Muscle of leg (tissue), 16 donors: ENCODE results near the gene KIAA1549. TPM values are rescaled to one million over a fixed set of nuclear protein-coding genes. Genes with fewer than 3 reads are reported as not detected.
A peak's percentile ranks its signal among the peaks of the same experiment; 100 is the strongest.
"Not testable (repeated sequence)": the region's sequence is repeated elsewhere in the genome, so short reads cannot be mapped to it uniquely, and the experiment has no call there.

Experiments used
- DNase-seq: peaks from one replicate; pipeline ENCODE4 v3.0.0; 2013
- H3K27ac ChIP-seq: one replicate; pipeline ENCODE4 v1.5.1; 2013; ENCODE audit warnings: mild to moderate bottlenecking, low read length, control low read depth
- H3K27me3 ChIP-seq: one replicate; pipeline ENCODE4 v1.6.1; 2013; ENCODE audit warnings: low read length; ENCODE audit not compliant: control insufficient read depth, insufficient read depth
- H3K36me3 ChIP-seq: one replicate; pipeline ENCODE4 v1.6.1; 2013; ENCODE audit warnings: low read length; ENCODE audit not compliant: control insufficient read depth, insufficient read depth
- H3K4me1 ChIP-seq: one replicate; pipeline ENCODE4 v1.6.1; 2013; ENCODE audit warnings: low read length; ENCODE audit not compliant: control insufficient read depth, insufficient read depth
- H3K4me3 ChIP-seq: one replicate; pipeline ENCODE4 v1.5.1; 2013; ENCODE audit warnings: low read length, control low read depth
- H3K9me3 ChIP-seq: replicated peaks from 2 replicates; pipeline ENCODE4 v1.6.1; 2013; ENCODE audit warnings: low read depth, low read length; ENCODE audit not compliant: control insufficient read depth
- WGBS: methylation state at CpG from one replicate; pipeline ENCODE4 v1.1.5; 2013; ENCODE audit warnings: missing lambda C conversion rate; ENCODE audit not compliant: insufficient coverage; 5-methylcytosine and 5-hydroxymethylcytosine counted together
- long read RNA-seq, 11 donors: transcript quantifications; one replicate each; lab custom pipeline, GENCODE V29; 2026
- polyA plus RNA-seq, 8 donors: library from polyadenylated mRNA; unstranded; fragments of 120-200 nt; gene quantifications; one replicate each; pipeline versions ENCODE4 v1.2.1 to v1.2.3, GENCODE V29; 2013; ENCODE audit warnings: inconsistent platforms in 1 of 8, low replicate concordance in 1 of 8; ENCODE audit not compliant: insufficient read length in 8 of 8, insufficient read depth in 1 of 8
- total RNA-seq: library from RNA; stranded (reverse); fragments of 120-200 nt; gene quantifications from one replicate; pipeline ENCODE4 v1.2.4, GENCODE V29; 2013

KIAA1549 gene
- 4.1 TPM for total RNA-seq
- 10 to 100 TPM in 5 of 8 donors, 1 to 10 TPM in 3; 7.2 to 12.0 (median 11.6) TPM for polyA plus RNA-seq
- long read RNA-seq, donor 1, result 0 reads
- long read RNA-seq, donor 2, result 0 reads
- long read RNA-seq, donor 3, result 0 reads
- long read RNA-seq, donor 4, partial matches to known transcripts, result 5 of 5 reads
- long read RNA-seq, donor 4, other reads (novel, unspliced or antisense), result 0 of 5 reads
- long read RNA-seq, donor 5, partial matches to known transcripts, result 5 of 5 reads
- long read RNA-seq, donor 5, other reads (novel, unspliced or antisense), result 0 of 5 reads
- long read RNA-seq, donor 6, result 0 reads
- long read RNA-seq, donor 7, result 0 reads
- long read RNA-seq, donor 8, result 0 reads
- long read RNA-seq, donor 9, partial matches to known transcripts, result 5 of 5 reads
- long read RNA-seq, donor 9, other reads (novel, unspliced or antisense), result 0 of 5 reads
- long read RNA-seq, donor 10, result 0 reads
- long read RNA-seq, donor 11, result 0 reads

DNA sequence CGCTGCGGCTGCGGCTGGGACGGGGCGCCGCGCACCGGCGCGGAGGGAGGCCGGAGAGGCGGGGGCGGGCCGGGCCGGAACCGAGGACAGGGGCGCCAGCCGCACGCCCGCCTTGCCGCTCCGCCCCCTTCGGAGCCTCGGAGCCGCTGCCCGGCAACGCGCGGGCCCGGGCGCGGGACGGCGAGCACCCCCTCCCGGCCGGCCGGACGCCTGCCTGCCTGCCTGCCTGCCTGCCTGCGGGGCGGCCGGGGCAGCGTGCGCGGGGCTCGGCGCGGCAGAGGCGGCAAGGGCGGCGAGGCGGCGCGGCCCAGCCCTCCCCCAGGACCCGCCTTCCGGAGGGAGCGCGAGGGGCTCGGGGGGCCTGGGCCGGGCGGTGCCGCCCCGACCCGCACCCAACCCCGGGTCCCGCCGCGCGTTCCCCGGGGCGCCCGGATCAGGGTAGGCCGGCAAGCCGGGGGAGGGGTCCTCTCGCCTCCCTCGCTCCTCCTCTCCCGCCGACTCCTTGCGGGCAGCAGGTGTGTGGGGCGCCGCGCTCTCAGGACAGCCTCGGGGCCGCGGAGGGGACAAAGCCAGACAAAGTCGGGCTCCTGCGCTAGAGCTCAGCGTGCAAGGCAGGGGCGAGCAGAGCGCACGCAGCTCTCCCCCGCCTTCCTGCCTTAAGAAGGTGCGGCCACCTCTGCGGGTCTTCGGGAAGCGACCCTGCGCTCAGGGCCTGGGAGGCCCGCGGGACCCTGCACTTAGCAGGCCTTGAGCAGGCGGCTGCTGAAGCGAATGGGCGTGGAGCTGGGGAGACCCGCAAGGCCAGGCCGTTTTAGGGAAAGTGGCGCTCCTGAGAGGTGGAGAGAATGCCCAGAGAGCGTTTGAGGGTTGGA lies at the start of gene KIAA1549:
KIAA1549 (minus strand) TSS at position 58 of the 872 bp plus-strand sequence. CDS start 120 bp downstream, outside the sequence.
- H3K27me3 ChIP-seq, result peaks cover 3% of the 10 kb centered on the region
- WGBS, result under 1% methylated on average over 104 of the region's 105 CpGs
- peak; percentile 87 for DNase-seq
- peak within 1 kb of the TSS; percentile 81 for H3K4me3 ChIP-seq
- peaks cover 25% of the 10 kb centered on the region for H3K4me1 ChIP-seq
- no peaks in the 10 kb centered on the region for H3K36me3 ChIP-seq
- H3K27ac ChIP-seq, result peak within 1 kb of the TSS; percentile 65
- H3K9me3 ChIP-seq, result no peaks in the 10 kb centered on the region

DNA sequence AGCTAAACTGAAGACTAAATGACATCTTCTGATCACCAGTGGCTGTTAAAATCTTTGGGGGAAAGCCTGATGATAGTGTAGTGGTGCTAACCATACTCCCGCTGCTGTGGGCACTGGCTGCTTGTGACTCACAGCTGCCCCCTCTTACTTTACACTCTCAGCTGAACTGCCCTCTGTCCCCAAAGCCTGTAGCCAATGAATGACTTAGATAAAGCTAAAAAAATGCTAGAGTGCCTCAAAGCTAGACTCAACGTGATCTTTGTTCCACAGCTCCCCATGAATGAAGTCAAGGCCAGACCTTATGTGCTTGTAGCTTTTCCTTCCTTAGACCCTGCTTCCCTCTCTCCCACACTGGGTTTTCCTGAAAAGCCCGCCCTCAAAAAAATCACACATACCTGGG lies 48.2 kb upstream of the KIAA1549 start:
- Histone ChIP-seq H3K36me3 (peaks cover 59% of the 10 kb centered on the region), H3K27ac (no peak overlapping the region), H3K9me3 (no peaks in the 10 kb centered on the region), H3K4me3 (no peak overlapping the region), H3K27me3 (no peaks in the 10 kb centered on the region), H3K4me1 (peaks cover 5% of the 10 kb centered on the region)
- WGBS, result 100% methylated on average over 2 of the region's 3 CpGs
- no peak for DNase-seq

GRCh38 chr7:139026551-139026950 lies 45.4 kb upstream of the KIAA1549 start:
- Histone ChIP-seq H3K4me3 (no peak overlapping the region), H3K27me3 (no peaks in the 10 kb centered on the region), H3K9me3 (no peaks in the 10 kb centered on the region), H3K4me1 (no peaks in the 10 kb centered on the region), H3K27ac (no peak overlapping the region), H3K36me3 (peaks cover 55% of the 10 kb centered on the region)
- no CpG with 5 or more reads among the region's 6 CpGs for WGBS
- no peak for DNase-seq

GRCh38 chr7:139025861-139026260 lies 44.7 kb upstream of the KIAA1549 start:
- H3K4me1 ChIP-seq, H3K27me3 ChIP-seq, DNase-seq, H3K9me3 ChIP-seq, H3K4me3 ChIP-seq, H3K27ac ChIP-seq: not testable (repeated sequence)
- peaks cover 55% of the 10 kb centered on the region for H3K36me3 ChIP-seq
- WGBS, result 100% methylated on average over 1 of the region's 5 CpGs

DNA sequence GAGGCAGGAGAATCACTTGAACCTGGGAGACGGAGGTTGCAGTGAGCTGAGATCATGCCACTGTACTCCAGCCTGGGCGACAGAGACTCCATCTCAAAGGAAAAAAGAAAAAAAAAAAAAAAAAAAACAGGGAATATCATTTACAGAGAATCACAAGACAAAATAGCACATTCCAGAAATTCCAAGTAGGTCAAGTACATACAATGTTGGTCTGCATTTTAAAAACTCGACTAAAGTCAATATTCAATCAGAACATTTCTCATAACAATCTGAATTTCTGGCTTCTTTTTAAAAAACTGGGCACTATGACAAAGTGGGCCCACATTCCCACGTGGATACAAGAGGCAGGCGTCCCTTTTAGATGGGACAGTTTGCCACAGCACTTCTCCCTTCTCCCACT lies 41.9 kb upstream of the KIAA1549 start:
- no peaks in the 10 kb centered on the region for H3K4me1 ChIP-seq

DNA sequence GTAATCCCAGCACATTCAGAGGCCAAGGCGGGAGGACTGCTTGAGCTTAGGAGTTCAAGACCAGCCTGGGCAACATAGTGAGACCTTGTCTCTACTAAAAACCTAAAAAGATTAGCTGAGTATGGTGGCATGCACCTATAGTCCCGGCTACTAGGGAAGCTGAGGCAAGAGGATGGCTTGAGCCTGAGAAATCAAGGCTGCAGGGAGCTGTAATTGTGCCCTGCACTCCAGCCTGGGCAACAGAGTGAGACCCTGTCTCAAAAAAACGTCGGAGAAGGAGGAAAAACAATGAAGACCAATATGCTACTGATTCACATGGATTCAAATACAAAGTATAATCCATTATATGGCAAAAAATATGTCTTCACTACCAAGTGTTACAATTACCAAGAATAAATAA lies 41.1 kb upstream of the KIAA1549 start:
- H3K4me3 ChIP-seq, result no peak overlapping the region
- no peaks in the 10 kb centered on the region for H3K27me3 ChIP-seq
- no peak overlapping the region for H3K27ac ChIP-seq
- H3K9me3 ChIP-seq, result no peaks in the 10 kb centered on the region
- no peaks in the 10 kb centered on the region for H3K4me1 ChIP-seq
- no peak for DNase-seq
- peaks cover 36% of the 10 kb centered on the region for H3K36me3 ChIP-seq
- WGBS, result 67% methylated on average over 2 of the region's 4 CpGs

More for the DNA sequence above, 41.9 kb upstream of the KIAA1549 start:
- Histone ChIP-seq H3K9me3 (no peaks in the 10 kb centered on the region), H3K4me3 (no peak overlapping the region), H3K27me3 (no peaks in the 10 kb centered on the region), H3K27ac (no peak overlapping the region), H3K36me3 (peaks cover 38% of the 10 kb centered on the region)
- WGBS, result 67% methylated on average over 1 of the region's 5 CpGs
- DNase-seq, result no peak

- H3K4me3 ChIP-seq, result no peak overlapping the region
- H3K4me1 ChIP-seq, result no peaks in the 10 kb centered on the region
- H3K27ac ChIP-seq, result no peak overlapping the region
- peak; percentile 16 for DNase-seq
- no peaks in the 10 kb centered on the region for H3K27me3 ChIP-seq
- no CpG with 5 or more reads among the region's 3 CpGs for WGBS
- no peaks in the 10 kb centered on the region for H3K9me3 ChIP-seq
- H3K36me3 ChIP-seq, result peaks cover 16% of the 10 kb centered on the region
Observed at GRCh38 chr7:139018910-139019309, 37.7 kb upstream of the KIAA1549 start.

DNA sequence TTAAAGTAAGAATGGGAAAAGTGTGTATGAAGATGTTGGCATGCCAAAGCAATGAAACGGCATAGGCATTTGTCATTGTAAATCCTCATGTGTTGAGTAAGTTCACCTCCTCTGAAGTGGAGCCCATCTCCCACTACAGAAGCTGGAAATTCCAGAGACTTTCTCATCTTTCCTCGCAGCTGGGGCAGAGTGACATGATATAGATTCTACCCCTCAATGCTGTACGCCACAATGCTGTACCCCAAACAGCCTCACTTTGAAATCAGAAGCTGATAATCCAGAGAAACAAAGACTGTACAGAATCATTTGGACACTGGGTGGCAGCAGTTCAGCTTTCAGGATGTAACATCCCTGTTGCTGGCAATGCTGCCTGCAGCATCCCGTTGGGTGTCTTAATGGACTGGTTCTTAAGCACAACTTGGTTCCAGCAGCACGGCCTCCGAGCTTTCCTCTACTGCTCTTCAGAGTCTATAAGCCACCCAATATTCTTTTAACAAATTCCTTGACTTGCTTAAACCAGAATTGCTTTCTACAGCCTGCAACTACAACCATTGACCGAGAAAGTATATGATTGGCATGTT lies 35.8 kb upstream of the KIAA1549 start:
- H3K27me3 ChIP-seq, result no peaks in the 10 kb centered on the region
- 13% methylated on average over 5 of the region's 7 CpGs for WGBS
- H3K36me3 ChIP-seq, result peaks cover 3% of the 10 kb centered on the region
- no peak overlapping the region for H3K27ac ChIP-seq
- peak; percentile 84 for DNase-seq
- H3K4me3 ChIP-seq, result no peak overlapping the region
- no peaks in the 10 kb centered on the region for H3K4me1 ChIP-seq
- H3K9me3 ChIP-seq, result no peaks in the 10 kb centered on the region

- Histone ChIP-seq H3K27ac (no peak overlapping the region), H3K36me3 (no peaks in the 10 kb centered on the region), H3K4me1 (no peaks in the 10 kb centered on the region), H3K4me3 (no peak overlapping the region), H3K9me3 (no peaks in the 10 kb centered on the region), H3K27me3 (no peaks in the 10 kb centered on the region)
- DNase-seq, result no peak
- 83% methylated on average over 2 of the region's 3 CpGs for WGBS
Observed at GRCh38 chr7:139011373-139011772, 30.2 kb upstream of the KIAA1549 start.
